HPDE6-E6E7 (cell line): ENCODE measurements around the gene COL11A1.
"Not testable (repeated sequence)": the region's sequence is repeated elsewhere in the genome, so short reads cannot be mapped to it uniquely, and the experiment has no call there.

Experiments used
- DNase-seq: peaks from one replicate; pipeline ENCODE4 v3.0.0; 2011; ENCODE audit warnings: missing footprints; ENCODE audit errors: extremely low spot score

COL11A1 gene

DNA sequence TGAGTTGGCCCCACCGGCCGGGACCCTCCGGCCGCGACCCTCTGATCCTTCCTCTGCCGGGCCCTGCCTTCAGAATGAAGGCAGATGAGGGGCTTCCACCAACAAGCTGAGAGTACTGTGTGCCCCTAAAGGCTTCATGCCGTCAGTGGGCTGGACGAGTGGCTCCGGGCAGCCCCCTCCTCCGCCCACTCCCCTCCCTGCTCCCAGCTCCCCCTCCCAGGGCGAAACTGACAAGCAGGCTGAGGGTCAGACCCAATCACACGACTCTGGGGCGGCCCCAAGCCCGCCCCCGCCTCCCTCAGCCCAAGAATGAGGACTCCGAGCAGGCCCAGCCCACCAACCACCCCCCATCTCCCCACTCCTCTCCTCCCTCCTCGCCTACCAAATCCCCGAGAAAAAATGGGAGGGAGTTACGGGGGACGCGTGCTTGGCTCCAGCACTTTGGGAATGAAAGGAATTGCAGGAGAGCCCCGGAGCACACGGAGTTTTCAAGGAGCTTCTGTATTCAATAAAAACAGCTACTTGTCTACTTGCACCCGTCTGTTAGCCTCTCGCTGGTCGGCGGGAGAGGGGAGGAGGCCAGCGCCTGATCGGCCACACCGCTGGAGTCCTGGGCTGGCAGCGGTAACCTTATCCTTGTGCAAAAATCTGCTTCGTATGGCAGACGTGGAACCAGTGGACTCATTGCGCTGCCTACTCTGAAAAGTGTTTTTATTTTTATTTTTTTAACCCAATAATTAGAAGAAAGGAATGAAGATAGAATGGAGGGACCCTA is at the start of gene COL11A1:
COL11A1 (minus strand) TSS at position 147 of the 775 bp plus-strand sequence. CDS start 344 bp downstream, outside the sequence.
- no peak for DNase-seq

- DNase-seq, result no peak
Measured at GRCh38 chr1:103156966-103157365, 48.6 kb upstream of the COL11A1 start.

- no peak for DNase-seq
Measured at GRCh38 chr1:103146166-103146565, 37.8 kb upstream of the COL11A1 start.

GRCh38 chr1:103145449-103145848 is 37.1 kb upstream of the COL11A1 start:
- DNase-seq, result no peak

- no peak for DNase-seq
Measured at GRCh38 chr1:103144681-103145080, 36.4 kb upstream of the COL11A1 start.

GRCh38 chr1:103142461-103142860 is 34.1 kb upstream of the COL11A1 start:
- DNase-seq, result no peak

- no peak for DNase-seq
Measured at GRCh38 chr1:103129796-103130195, 21.5 kb upstream of the COL11A1 start.

DNA sequence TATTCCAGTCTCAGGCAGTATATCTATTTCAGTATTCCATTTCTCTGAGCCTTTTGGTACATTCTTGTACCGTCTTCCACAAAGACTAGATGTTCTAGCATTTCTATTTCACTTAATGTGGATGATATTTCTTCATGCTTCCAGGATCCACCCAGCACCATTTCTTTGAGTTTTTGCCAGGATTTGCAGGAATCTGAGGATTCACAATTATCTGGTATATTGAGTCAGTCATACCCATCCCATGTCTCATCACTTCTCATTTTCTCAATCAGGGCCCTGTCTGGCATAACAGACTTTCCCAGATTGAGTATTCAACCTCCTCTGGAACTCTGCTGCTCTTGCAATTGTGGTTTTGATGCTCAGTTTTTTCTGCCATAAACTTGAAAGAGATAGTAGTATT is 20.9 kb upstream of the COL11A1 start:
- DNase-seq, result no peak

GRCh38 chr1:103128256-103128655 is 19.9 kb upstream of the COL11A1 start:
- not testable (repeated sequence) for DNase-seq

DNA sequence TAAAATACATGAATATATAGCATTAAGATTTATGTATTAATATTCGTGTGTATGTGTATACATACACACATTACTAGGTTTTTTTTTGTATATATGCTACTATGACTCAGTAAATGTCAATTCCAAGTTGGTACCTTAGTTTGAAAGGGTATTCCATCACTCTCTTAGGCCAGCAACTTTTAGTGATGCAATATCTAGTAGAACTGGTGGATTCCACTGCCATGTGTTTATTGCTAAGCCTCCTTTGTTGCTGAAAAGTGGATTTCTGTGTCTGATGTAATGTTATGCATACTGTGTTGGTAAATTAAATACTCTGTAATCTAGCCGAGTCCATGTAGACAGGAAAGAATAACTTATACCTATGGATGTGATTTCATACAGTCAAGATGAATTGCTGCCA is 16.9 kb upstream of the COL11A1 start:
- DNase-seq, result no peak

- DNase-seq, result no peak
Measured at GRCh38 chr1:103122983-103123720, 14.8 kb upstream of the COL11A1 start.

GRCh38 chr1:103120981-103121380 is 12.7 kb upstream of the COL11A1 start:
- DNase-seq, result no peak

GRCh38 chr1:103112546-103112945 is 4.2 kb upstream of the COL11A1 start:
- DNase-seq, result no peak

- no peak for DNase-seq
Measured at GRCh38 chr1:103111926-103112325, 3.6 kb upstream of the COL11A1 start.

DNA sequence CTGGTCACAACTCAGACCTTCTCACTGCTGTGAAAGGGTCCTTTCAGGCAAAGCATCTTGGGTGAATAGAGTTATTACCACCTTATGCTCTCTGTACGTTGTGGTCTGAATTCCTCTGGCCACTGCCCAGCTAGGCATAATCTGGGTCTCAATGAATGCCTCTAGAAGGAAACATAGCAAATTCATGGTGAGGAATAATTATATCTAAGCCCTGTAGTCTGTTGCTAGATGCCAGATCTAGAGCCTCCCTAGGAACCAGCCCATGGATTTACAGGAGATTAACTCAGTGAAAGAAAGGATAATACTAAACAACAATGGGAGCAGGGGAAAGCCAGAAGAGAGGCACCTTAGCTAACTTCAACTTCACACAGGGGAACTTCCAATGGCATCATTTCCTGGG is 2.4 kb upstream of the COL11A1 start:
- DNase-seq, result no peak

DNA sequence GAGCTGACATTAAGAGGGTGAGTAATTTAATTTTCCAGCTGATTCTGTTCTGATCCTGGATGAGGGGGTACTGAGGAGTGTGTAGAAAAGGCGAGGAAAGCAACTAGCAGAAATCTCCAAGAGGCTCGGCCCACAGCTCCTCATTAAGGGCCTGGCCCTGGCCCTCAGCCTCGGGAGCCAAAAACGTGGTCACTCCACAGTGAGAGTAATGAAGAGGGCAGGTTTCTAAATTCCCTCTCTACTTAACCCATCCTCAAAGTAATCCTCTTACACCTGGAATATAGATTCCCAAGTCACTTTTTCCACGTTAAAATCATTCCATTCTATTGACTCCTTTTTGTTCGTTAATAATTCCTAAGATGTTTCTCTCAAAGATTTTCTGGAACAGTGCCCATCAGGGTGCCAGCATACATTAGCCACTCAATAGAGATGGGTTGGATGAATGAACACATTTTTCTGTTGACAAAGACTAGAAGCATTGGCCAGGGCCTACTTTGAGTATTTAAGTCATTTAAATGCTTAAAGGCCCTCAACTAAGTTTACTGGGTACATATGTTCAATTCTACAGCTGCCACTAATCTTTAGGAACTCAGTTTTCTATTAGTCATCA is 1.1 kb upstream of the COL11A1 start:
- no peak for DNase-seq

GRCh38 chr1:103107741-103108375 is 464 bp downstream of the COL11A1 start:
- no peak for DNase-seq

GRCh38 chr1:103106426-103107341 is 1.6 kb downstream of the COL11A1 start:
- DNase-seq, result peak; percentile 21

DNA sequence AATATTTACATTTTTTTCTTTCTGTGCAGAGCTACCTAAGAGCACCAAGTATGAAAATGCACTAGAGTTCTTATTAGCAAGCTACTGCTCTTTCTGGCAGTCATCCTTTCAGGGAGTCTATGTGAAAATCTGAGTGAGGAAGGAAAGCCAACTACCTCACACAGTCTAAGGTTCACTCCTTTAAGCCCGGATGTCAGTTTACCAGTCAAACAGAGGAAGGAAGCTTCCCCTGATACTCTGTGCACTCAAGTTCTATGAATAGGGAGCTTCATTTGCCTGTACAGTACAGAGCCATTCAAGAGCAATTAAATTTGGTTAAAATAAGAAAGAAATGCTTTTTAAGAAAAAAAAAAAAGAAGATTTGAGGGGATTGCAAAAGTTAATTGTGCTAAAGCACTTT is 6.9 kb downstream of the COL11A1 start:
- DNase-seq, result no peak

DNA sequence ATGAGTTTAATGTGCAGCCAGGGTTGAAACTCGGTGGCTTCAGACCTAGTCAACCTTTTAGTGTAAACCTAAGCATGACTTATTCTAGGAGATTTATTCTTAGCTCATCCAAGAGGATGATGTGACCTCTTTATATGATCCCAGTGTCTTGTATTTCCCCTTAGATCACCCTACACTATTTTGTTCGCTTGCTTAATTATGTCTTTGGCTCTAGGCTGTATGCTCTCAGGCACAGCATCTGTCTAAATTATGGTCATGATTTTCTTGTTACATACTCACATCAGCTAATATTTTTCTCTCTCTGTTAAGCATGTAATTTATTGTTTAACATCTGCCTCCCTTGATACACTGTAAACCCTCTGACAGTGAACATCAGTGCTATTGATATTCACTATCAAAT is 19.1 kb downstream of the COL11A1 start:
- no peak for DNase-seq

GRCh38 chr1:103087256-103087655 is 21.1 kb downstream of the COL11A1 start:
- no peak for DNase-seq
